ENCODE data around the gene ANO10.
"Not testable (repeated sequence)": the region's sequence is repeated elsewhere in the genome, so short reads cannot be mapped to it uniquely, and the experiment has no call there.

ANO10 gene

DNA sequence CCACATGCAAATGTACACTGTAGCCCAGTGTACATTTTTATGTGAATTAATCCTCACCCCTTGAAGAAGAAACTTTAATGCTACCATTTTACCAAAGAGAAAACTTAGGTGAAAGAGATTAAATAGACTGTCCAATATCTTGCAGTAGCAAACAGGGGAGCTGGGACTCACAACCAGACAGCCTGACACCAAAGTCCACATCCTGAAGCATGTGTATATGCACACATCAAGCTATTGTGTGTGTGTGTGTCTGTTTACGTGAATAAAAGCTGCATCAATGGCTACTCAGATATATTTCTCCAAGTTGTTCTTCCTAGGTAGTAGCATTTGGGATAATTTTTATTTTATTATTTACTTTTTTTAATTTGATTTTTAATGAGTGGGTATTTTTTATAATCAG is 6.7 kb downstream of the ANO10 start:
- H3K4me3 ChIP-seq (ENCODE audit: low read depth, low read length): no peak overlapping the region
- TF ChIP-seq CTCF (IDR thresholded peaks at IDR 0.05; ENCODE audit: insufficient read depth, low read length, missing control alignments): no peak
- DNase-seq (ENCODE audit: low read depth, low spot score): no peak
- ChIA-PET POLR2A (no interaction called here), CTCF (no interaction called here)

GRCh38 chr3:43613976-43614375 is 7.8 kb downstream of the ANO10 start:
- TF ChIP-seq CTCF (IDR thresholded peaks at IDR 0.05; ENCODE audit: insufficient read depth, low read length, missing control alignments): no peak
- H3K4me3 ChIP-seq (ENCODE audit: low read depth, low read length): no peak overlapping the region
- POLR2A ChIA-PET: no interaction called here
- CTCF ChIA-PET: no interaction called here
- DNase-seq (ENCODE audit: low read depth, low spot score): no peak

GRCh38 chr3:43612419-43612818 is 9.4 kb downstream of the ANO10 start:
- DNase-seq (ENCODE audit: low read depth, low spot score): no peak
- TF ChIP-seq CTCF (IDR thresholded peaks at IDR 0.05; ENCODE audit: insufficient read depth, low read length, missing control alignments): no peak
- POLR2A ChIA-PET: no interaction called here
- CTCF ChIA-PET: interaction anchor here (0.7 to 1.2 kb wide), 2 partner anchors 142 to 503 kb away, joined by 3 read pairs; no protein-coding TSS in a partner anchor
- no peak overlapping the region for H3K4me3 ChIP-seq (ENCODE audit: low read depth, low read length)

DNA sequence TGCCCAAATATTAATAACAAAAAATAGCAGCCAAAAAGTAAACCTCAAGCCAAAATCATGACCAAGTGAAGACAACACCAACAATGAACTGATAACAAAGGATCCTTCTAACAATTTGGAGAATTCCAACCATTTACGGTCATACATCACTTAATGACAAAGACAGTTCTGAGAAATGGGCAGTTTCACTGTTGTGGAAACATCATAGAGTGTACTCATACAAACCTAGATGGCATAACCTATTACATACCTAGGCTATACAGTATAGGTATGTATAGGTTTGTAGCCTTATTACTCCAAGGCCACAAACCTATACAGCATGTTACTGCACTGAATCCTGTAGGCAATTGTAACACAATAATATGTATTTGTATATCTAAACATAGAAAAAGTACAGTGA is 12.4 kb downstream of the ANO10 start:
- TF ChIP-seq CTCF (IDR thresholded peaks at IDR 0.05; ENCODE audit: insufficient read depth, low read length, missing control alignments): no peak
- CTCF ChIA-PET: no interaction called here
- no peak for DNase-seq (ENCODE audit: low read depth, low spot score)
- no peak overlapping the region for H3K4me3 ChIP-seq (ENCODE audit: low read depth, low read length)
- POLR2A ChIA-PET: interaction anchor here (1.6 kb wide), 1 partner anchor 13 kb away, joined by 5 read pairs; the partner anchor contains the start of gene ANO10

DNA sequence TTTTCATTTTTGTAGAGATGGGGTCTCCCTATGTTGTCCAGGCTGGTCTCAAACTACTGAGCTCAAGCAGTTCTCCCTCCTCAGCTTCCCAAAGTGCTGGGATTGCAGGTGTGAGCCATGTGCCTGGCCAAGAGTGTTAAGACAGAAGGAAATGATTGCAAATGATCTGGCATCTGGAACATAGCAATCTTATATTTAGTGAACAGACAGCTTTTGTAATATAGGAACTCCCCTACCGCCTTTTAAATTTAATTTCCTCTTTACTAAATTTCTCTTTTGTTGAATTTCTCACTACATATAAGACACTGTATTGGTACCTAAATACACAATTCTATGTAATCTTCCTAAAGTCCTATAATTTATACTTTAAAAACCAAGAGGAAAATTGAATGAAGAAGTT is 13.1 kb downstream of the ANO10 start:
- ChIA-PET CTCF (interaction anchor here (1.0 kb wide), 1 partner anchor 11 kb away, joined by 3 read pairs; no protein-coding TSS in a partner anchor), POLR2A (interaction anchor here (1.6 kb wide), 1 partner anchor 13 kb away, joined by 5 read pairs; the partner anchor contains the start of gene ANO10)
- no peak overlapping the region for H3K4me3 ChIP-seq (ENCODE audit: low read depth, low read length)
- no peak for DNase-seq (ENCODE audit: low read depth, low spot score)
- TF ChIP-seq CTCF (IDR thresholded peaks at IDR 0.05; ENCODE audit: insufficient read depth, low read length, missing control alignments): no peak

- CTCF ChIA-PET: interaction anchor here (1.3 kb wide), 1 partner anchor 62 kb away, joined by 3 read pairs; no protein-coding TSS in a partner anchor
- no peak for DNase-seq (ENCODE audit: low read depth, low spot score)
- TF ChIP-seq CTCF (IDR thresholded peaks at IDR 0.05; ENCODE audit: insufficient read depth, low read length, missing control alignments): no peak
- H3K4me3 ChIP-seq (ENCODE audit: low read depth, low read length): no peak overlapping the region
- POLR2A ChIA-PET: no interaction called here
Measured at GRCh38 chr3:43606284-43606683, 15.5 kb downstream of the ANO10 start.

- H3K4me3 ChIP-seq (ENCODE audit: low read depth, low read length); POLR2A ChIA-PET; DNase-seq (ENCODE audit: low read depth, low spot score): not testable (repeated sequence)
- CTCF ChIA-PET: interaction anchor here (1.5 kb wide), 1 partner anchor 16 kb away, joined by 3 read pairs; no protein-coding TSS in a partner anchor
Measured at GRCh38 chr3:43599959-43600358, 21.9 kb downstream of the ANO10 start.

Data from AG04449 (cell line).